Loucy (cell line): ENCODE measurements around the gene UBE2J2.

ENCODE experiments used
- H2AFZ ChIP-seq: fragments of 200-600 bp; sonication (generic); 2 replicates; pipeline ENCODE4 v1.6.0; 2016; ENCODE audit warnings: antibody characterized with exemption, mild to moderate bottlenecking, low read length, moderate library complexity
- H3F3A ChIP-seq: fragments of 200-600 bp; 2 replicates; pipeline ENCODE4 v1.6.0; 2016; ENCODE audit warnings: antibody characterized with exemption, low read depth, mild to moderate bottlenecking
- H3K27me3 ChIP-seq: fragments of 200-600 bp; sonication (generic); 2 replicates; pipeline ENCODE4 v1.6.1; 2014; ENCODE audit warnings: low read length, mild to moderate bottlenecking; ENCODE audit not compliant: insufficient read depth, poor library complexity, severe bottlenecking
- H3K36me3 ChIP-seq: fragments of 200-600 bp; sonication (generic); 2 replicates; pipeline ENCODE4 v1.6.1; 2016; ENCODE audit warnings: low read length; ENCODE audit not compliant: insufficient read depth
- H3K4me1 ChIP-seq: fragments of 200-600 bp; sonication (generic); 2 replicates; pipeline ENCODE4 v1.5.1; 2014; ENCODE audit warnings: low read length, mild to moderate bottlenecking; ENCODE audit not compliant: insufficient read depth, poor library complexity, severe bottlenecking
- H3K4me2 ChIP-seq: fragments of 200-600 bp; sonication (generic); 2 replicates; pipeline ENCODE4 v1.6.0; 2014; ENCODE audit warnings: antibody characterized with exemption, low read length, low read depth, mild to moderate bottlenecking; ENCODE audit not compliant: poor library complexity, severe bottlenecking
- H3K4me3 ChIP-seq: fragments of 200-600 bp; sonication (generic); 2 replicates; pipeline ENCODE4 v1.5.1; 2014; ENCODE audit warnings: low read length, mild to moderate bottlenecking, mixed read lengths; ENCODE audit not compliant: poor library complexity, severe bottlenecking
- H3K79me2 ChIP-seq: fragments of 200-600 bp; sonication (generic); 2 replicates; pipeline ENCODE4 v1.6.1; 2014; ENCODE audit warnings: low read length; ENCODE audit not compliant: insufficient read depth
- H3K9ac ChIP-seq: fragments of 200-600 bp; sonication (generic); 2 replicates; pipeline ENCODE4 v1.6.0; 2014; ENCODE audit warnings: mild to moderate bottlenecking, low read depth, low read length, moderate library complexity; ENCODE audit not compliant: poor library complexity, severe bottlenecking
- H3K9me2 ChIP-seq: fragments of 200-600 bp; sonication (generic); replicated peaks from 2 replicates; pipeline ENCODE4 v1.6.1; 2016; ENCODE audit warnings: low read depth, low read length, mixed read lengths
- H3K9me3 ChIP-seq: fragments of 200-600 bp; sonication (generic); 2 replicates; pipeline ENCODE4 v1.6.1; 2014; ENCODE audit warnings: mild to moderate bottlenecking, antibody characterized with exemption, low read length, low read depth; ENCODE audit not compliant: insufficient read depth
- H4K20me1 ChIP-seq: fragments of 200-600 bp; sonication (generic); 2 replicates; pipeline ENCODE4 v1.6.0; 2014; ENCODE audit warnings: antibody characterized with exemption, low read length, mild to moderate bottlenecking; ENCODE audit not compliant: insufficient read depth, poor library complexity, severe bottlenecking
- CTCF ChIP-seq: fragments of 200-600 bp; sonication (generic); conservative IDR thresholded peaks from 2 replicates; pipeline ENCODE4 v1.5.1; 2014; ENCODE audit warnings: mild to moderate bottlenecking, antibody characterized with exemption, low read length
- EZH2phosphoT487 ChIP-seq: fragments of 200-600 bp; IDR thresholded peaks from 2 replicates; pipeline ENCODE4 v1.6.1; 2018; ENCODE audit warnings: antibody characterized with exemption, mild to moderate bottlenecking, moderate library complexity, borderline replicate concordance

Gene UBE2J2

GRCh38 chr1:1278620-1279019 lies 5.0 kb upstream of the UBE2J2 start:
- Histone ChIP-seq H3K79me2 (peaks cover 9% of the 10 kb centered on the region; the same call in 1 of the 2 replicates), H3K36me3 (no peaks in the 10 kb centered on the region), H4K20me1 (no peaks in the 10 kb centered on the region), H2AFZ (no peak overlapping the region), H3F3A (no peaks in the 10 kb centered on the region), H3K4me1 (peaks cover 10% of the 10 kb centered on the region), H3K9ac (no peak overlapping the region), H3K27me3 (no peaks in the 10 kb centered on the region), H3K4me2 (no peak overlapping the region), H3K4me3 (no peak overlapping the region), H3K9me3 (no peaks in the 10 kb centered on the region), H3K9me2 (no peaks in the 10 kb centered on the region)
- TF ChIP-seq CTCF = no peak
- TF ChIP-seq EZH2phosphoT487 = no peak

GRCh38 chr1:1275836-1276235 lies 2.2 kb upstream of the UBE2J2 start:
- Histone ChIP-seq H3K79me2 (peaks cover 36% of the 10 kb centered on the region), H3K9ac (no peak overlapping the region), H3K9me3 (no peaks in the 10 kb centered on the region), H3K9me2 (no peaks in the 10 kb centered on the region), H2AFZ (no peak overlapping the region), H3F3A (no peaks in the 10 kb centered on the region), H4K20me1 (peaks cover 26% of the 10 kb centered on the region), H3K4me3 (no peak overlapping the region), H3K4me1 (peaks cover 28% of the 10 kb centered on the region), H3K4me2 (no peak overlapping the region), H3K27me3 (no peaks in the 10 kb centered on the region), H3K36me3 (no peaks in the 10 kb centered on the region)
- TF ChIP-seq CTCF (no peak), EZH2phosphoT487 (no peak)

GRCh38 chr1:1274931-1275431 lies 1.3 kb upstream of the UBE2J2 start:
- Histone ChIP-seq H3F3A (no peaks in the 10 kb centered on the region), H3K9me3 (no peaks in the 10 kb centered on the region), H3K27me3 (no peaks in the 10 kb centered on the region), H3K4me2 (peak overlapping the region; percentile 93), H3K9ac (peak overlapping the region; percentile 97), H3K36me3 (no peaks in the 10 kb centered on the region), H3K9me2 (no peaks in the 10 kb centered on the region), H4K20me1 (peaks cover 33% of the 10 kb centered on the region), H2AFZ (no peak overlapping the region), H3K4me1 (peaks cover 34% of the 10 kb centered on the region), H3K4me3 (peak overlapping the region; percentile 98), H3K79me2 (peaks cover 45% of the 10 kb centered on the region)
- TF ChIP-seq CTCF = no peak
- TF ChIP-seq EZH2phosphoT487 = no peak
